SK-N-SH treated with all-trans-retinoic acid at 6 μM for 48 hours (cell line): ENCODE data around the gene IKZF1.

ENCODE experiments used
- ATAC-seq: fragments of 200-7000 bp; cut with Tn5 transposase; 3 replicates; pipeline ENCODE4 v1.9.1; 2020; ENCODE audit warnings: mild to moderate bottlenecking, moderate library complexity
- ARNTL ChIP-seq: fragments of 450-650 bp; formaldehyde crosslinking; IDR thresholded peaks from 2 replicates; pipeline ENCODE4 v1.5.0; 2020; ENCODE audit warnings: low read depth, mild to moderate bottlenecking, moderate library complexity, borderline replicate concordance
- BACH2 ChIP-seq: fragments of 250-450 bp; sonication (Bioruptor Pico); IDR thresholded peaks from 2 replicates; pipeline ENCODE4 v1.9.0; 2021; ENCODE audit warnings: mild to moderate bottlenecking, borderline replicate concordance
- CREB5 ChIP-seq: fragments of 250-450 bp; sonication (Bioruptor Pico); IDR thresholded peaks from 2 replicates; pipeline ENCODE4 v1.5.1; 2020; ENCODE audit warnings: low read depth, mild to moderate bottlenecking, moderate library complexity
- CSDC2 ChIP-seq: fragments of 250-450 bp; sonication (Bioruptor Pico); IDR thresholded peaks from 2 replicates; pipeline ENCODE4 v1.5.0; 2020; ENCODE audit warnings: mild to moderate bottlenecking, moderate library complexity
- CSRNP3 ChIP-seq: fragments of 250-450 bp; sonication (Bioruptor Pico); IDR thresholded peaks from 2 replicates; pipeline ENCODE4 v1.5.1; 2021; ENCODE audit warnings: mild to moderate bottlenecking, moderate library complexity
- ESRRG ChIP-seq: fragments of 250-450 bp; sonication (Bioruptor Pico); IDR thresholded peaks from 2 replicates; pipeline ENCODE4 v1.6.1; 2021; ENCODE audit warnings: mild to moderate bottlenecking
- GLIS3 ChIP-seq: fragments of 250-450 bp; sonication (Bioruptor Pico); IDR thresholded peaks from 2 replicates; pipeline ENCODE4 v1.5.0; 2020; ENCODE audit warnings: mild to moderate bottlenecking, moderate library complexity
- ISL1 ChIP-seq: fragments of 250-450 bp; sonication (Bioruptor Pico); IDR thresholded peaks from 2 replicates; pipeline ENCODE4 v2.1.2; 2022; ENCODE audit warnings: mild to moderate bottlenecking, moderate library complexity
- OSR1 ChIP-seq: fragments of 250-450 bp; sonication (Bioruptor Pico); IDR thresholded peaks from 2 replicates; pipeline ENCODE4 v1.8.0; 2022; ENCODE audit warnings: moderate library complexity, mild to moderate bottlenecking, inconsistent platforms
- POU6F1 ChIP-seq: fragments of 250-450 bp; sonication (Bioruptor Pico); IDR thresholded peaks from 2 replicates; pipeline ENCODE4 v1.8.0; 2021; ENCODE audit warnings: low read depth, mild to moderate bottlenecking, moderate library complexity, borderline replicate concordance
- PPARA ChIP-seq: fragments of 250-450 bp; sonication (Bioruptor Pico); IDR thresholded peaks from 2 replicates; pipeline ENCODE4 v1.5.0; 2020; ENCODE audit warnings: mild to moderate bottlenecking, borderline replicate concordance
- RARB ChIP-seq: fragments of 250-450 bp; sonication (Bioruptor Pico); IDR thresholded peaks from 2 replicates; pipeline ENCODE4 v1.8.0; 2021; ENCODE audit warnings: mild to moderate bottlenecking, moderate library complexity
- SNAI2 ChIP-seq: fragments of 250-450 bp; sonication (Bioruptor Pico); IDR thresholded peaks from 2 replicates; pipeline ENCODE4 v1.5.0; 2020; ENCODE audit warnings: mild to moderate bottlenecking, moderate library complexity
- TCF4 ChIP-seq: fragments of 250-450 bp; sonication (Bioruptor Pico); IDR thresholded peaks from 2 replicates; pipeline ENCODE4 v1.8.0; 2021; ENCODE audit warnings: mild to moderate bottlenecking, moderate library complexity, borderline replicate concordance
- TOX ChIP-seq: fragments of 250-450 bp; sonication (Bioruptor Pico); IDR thresholded peaks from 2 replicates; pipeline ENCODE4 v1.8.0; 2021; ENCODE audit warnings: mild to moderate bottlenecking, moderate library complexity, borderline replicate concordance
- TSHZ2 ChIP-seq: fragments of 250-450 bp; sonication (Bioruptor Pico); IDR thresholded peaks from 2 replicates; pipeline ENCODE4 v1.5.0; 2020; ENCODE audit warnings: mild to moderate bottlenecking, moderate library complexity
- ZC3H10 ChIP-seq: fragments of 250-450 bp; sonication (Bioruptor Pico); IDR thresholded peaks from 2 replicates; pipeline ENCODE4 v1.5.1; 2021; ENCODE audit warnings: mild to moderate bottlenecking, moderate library complexity
- ZFP3 ChIP-seq: fragments of 250-450 bp; sonication (Bioruptor Pico); IDR thresholded peaks from 2 replicates; pipeline ENCODE4 v1.5.0; 2020; ENCODE audit warnings: mild to moderate bottlenecking, moderate library complexity
- ZFP30 ChIP-seq: fragments of 450-650 bp; formaldehyde crosslinking; IDR thresholded peaks from 2 replicates; pipeline ENCODE4 v1.5.0; 2022; ENCODE audit warnings: mild to moderate bottlenecking, moderate library complexity
- ZNF565 ChIP-seq: fragments of 450-650 bp; formaldehyde crosslinking; conservative IDR thresholded peaks from 2 replicates; pipeline ENCODE4 v1.5.0; 2020; ENCODE audit warnings: low read depth, mild to moderate bottlenecking, moderate library complexity
- ZNF8 ChIP-seq: fragments of 450-650 bp; formaldehyde crosslinking; IDR thresholded peaks from 2 replicates; pipeline ENCODE4 v1.5.0; 2020; ENCODE audit warnings: mild to moderate bottlenecking, moderate library complexity
- TF ChIP-seq, protein P1 (sequence below): fragments of 250-450 bp; sonication (Bioruptor Pico); IDR thresholded peaks from 2 replicates; pipeline ENCODE4 v1.8.0; 2020; ENCODE audit warnings: mild to moderate bottlenecking, moderate library complexity, borderline replicate concordance

IKZF1 gene

GRCh38 chr7:50364645-50365044 lies 60.1 kb downstream of the IKZF1 start:
- TF ChIP-seq GLIS3 (CRISPR knock-in tag) (no peak), TCF4 (no peak), ZC3H10 (CRISPR knock-in tag) (no peak), ESRRG (CRISPR knock-in tag) (no peak), CREB5 (CRISPR knock-in tag) (no peak), TOX (CRISPR knock-in tag) (no peak), CSDC2 (no peak), ZFP30 (no peak), ZNF565 (no peak), ZNF8 (CRISPR knock-in tag) (no peak), SNAI2 (CRISPR knock-in tag) (no peak), PPARA (CRISPR knock-in tag) (no peak), RARB (CRISPR knock-in tag) (no peak), TSHZ2 (CRISPR knock-in tag) (no peak), ZFP3 (no peak)
- TF ChIP-seq, protein P1, sequence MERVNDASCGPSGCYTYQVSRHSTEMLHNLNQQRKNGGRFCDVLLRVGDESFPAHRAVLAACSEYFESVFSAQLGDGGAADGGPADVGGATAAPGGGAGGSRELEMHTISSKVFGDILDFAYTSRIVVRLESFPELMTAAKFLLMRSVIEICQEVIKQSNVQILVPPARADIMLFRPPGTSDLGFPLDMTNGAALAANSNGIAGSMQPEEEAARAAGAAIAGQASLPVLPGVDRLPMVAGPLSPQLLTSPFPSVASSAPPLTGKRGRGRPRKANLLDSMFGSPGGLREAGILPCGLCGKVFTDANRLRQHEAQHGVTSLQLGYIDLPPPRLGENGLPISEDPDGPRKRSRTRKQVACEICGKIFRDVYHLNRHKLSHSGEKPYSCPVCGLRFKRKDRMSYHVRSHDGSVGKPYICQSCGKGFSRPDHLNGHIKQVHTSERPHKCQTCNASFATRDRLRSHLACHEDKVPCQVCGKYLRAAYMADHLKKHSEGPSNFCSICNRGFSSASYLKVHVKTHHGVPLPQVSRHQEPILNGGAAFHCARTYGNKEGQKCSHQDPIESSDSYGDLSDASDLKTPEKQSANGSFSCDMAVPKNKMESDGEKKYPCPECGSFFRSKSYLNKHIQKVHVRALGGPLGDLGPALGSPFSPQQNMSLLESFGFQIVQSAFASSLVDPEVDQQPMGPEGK = no peak
- no peak for ATAC-seq

DNA sequence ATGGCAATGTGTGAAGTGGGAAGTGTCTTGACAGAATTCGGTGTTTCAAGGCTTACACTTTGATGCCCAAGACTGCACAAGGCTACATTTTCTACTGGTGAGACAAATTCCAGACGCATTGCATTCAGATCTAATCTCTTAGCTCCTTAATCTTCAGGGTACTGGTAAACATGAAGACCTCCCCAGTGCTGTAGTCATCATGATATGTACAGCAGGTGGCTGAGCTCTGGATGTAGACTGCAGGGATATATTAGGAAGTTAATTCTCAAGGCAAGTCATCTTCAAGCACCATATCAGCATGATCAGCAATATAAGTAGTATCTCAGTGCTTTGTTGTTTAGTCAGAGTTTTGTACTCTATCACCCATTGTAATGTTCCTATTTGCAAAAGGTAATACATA lies 61.8 kb downstream of the IKZF1 start:
- TF ChIP-seq GLIS3 (CRISPR knock-in tag) = no peak
- no peak for TF ChIP-seq OSR1 (CRISPR knock-in tag)
- no peak for TF ChIP-seq ISL1
- no peak for TF ChIP-seq CSRNP3 (CRISPR knock-in tag)
- no peak for TF ChIP-seq TOX (CRISPR knock-in tag)
- TF ChIP-seq ZFP3 = no peak
- TF ChIP-seq TSHZ2 (CRISPR knock-in tag) = no peak
- TF ChIP-seq, protein P1 = no peak
- no peak for TF ChIP-seq PPARA (CRISPR knock-in tag)
- TF ChIP-seq ARNTL = no peak
- no peak for TF ChIP-seq BACH2
- TF ChIP-seq POU6F1 (CRISPR knock-in tag) = no peak
- no peak for TF ChIP-seq RARB (CRISPR knock-in tag)
- no peak for TF ChIP-seq ZFP30
- no peak for ATAC-seq
